Liver (tissue), 9 donors: ENCODE measurements around the gene PDE4D. TPM values are rescaled to one million over a fixed set of nuclear protein-coding genes. Genes with fewer than 3 reads are reported as not detected.

ENCODE experiments used
- DNase-seq: peaks from one replicate; pipeline ENCODE4 v3.0.0-alpha.2; 2017; ENCODE audit warnings: low spot score
- H3K27ac ChIP-seq, 2 donors: one replicate each; pipeline ENCODE4 v1.7.0; 2013; ENCODE audit warnings: inconsistent platforms in 2 of 2, low read length in 2 of 2, control low read depth in 1 of 2, low read depth in 1 of 2, mild to moderate bottlenecking in 1 of 2
- H3K27me3 ChIP-seq, 4 donors: one replicate each; pipeline versions ENCODE4 v1.6.1 to v1.7.0; 2013; ENCODE audit warnings: low read length in 3 of 4, inconsistent platforms in 1 of 4, mild to moderate bottlenecking in 1 of 4, moderate library complexity in 1 of 4; ENCODE audit not compliant: control insufficient read depth in 4 of 4, insufficient read depth in 4 of 4
- H3K36me3 ChIP-seq, 4 donors: one replicate each; pipeline versions ENCODE4 v1.6.1 to v1.7.0; 2013; ENCODE audit warnings: low read length in 3 of 4, mild to moderate bottlenecking in 3 of 4, low read depth in 1 of 4, moderate library complexity in 1 of 4; ENCODE audit not compliant: control insufficient read depth in 4 of 4, insufficient read depth in 3 of 4
- H3K4me1 ChIP-seq, 4 donors: one replicate each; pipeline versions ENCODE4 v1.6.1 to v1.7.0; 2013; ENCODE audit warnings: low read length in 3 of 4, mild to moderate bottlenecking in 3 of 4, moderate library complexity in 1 of 4; ENCODE audit not compliant: control insufficient read depth in 4 of 4, insufficient read depth in 4 of 4
- H3K4me3 ChIP-seq, 3 donors: one replicate each; pipeline versions ENCODE4 v1.6.1 to v1.7.0; 2013; ENCODE audit warnings: low read length in 3 of 3, control low read depth in 1 of 3, low read depth in 1 of 3, mild to moderate bottlenecking in 1 of 3
- H3K9ac ChIP-seq, 2 donors: one replicate each; pipeline ENCODE4 v1.7.0; 2013; ENCODE audit warnings: low read length in 2 of 2, mild to moderate bottlenecking in 2 of 2, moderate library complexity in 2 of 2, control low read depth in 1 of 2, low read depth in 1 of 2
- H3K9me3 ChIP-seq, 4 donors: one replicate each; pipeline versions ENCODE4 v1.6.1 to v1.7.0; 2013; ENCODE audit warnings: low read length in 3 of 4; ENCODE audit not compliant: control insufficient read depth in 4 of 4
- ATF3 ChIP-seq: IDR thresholded peaks from 2 replicates; pipeline ENCODE4 v1.6.1; 2016; ENCODE audit warnings: antibody characterized with exemption
- EGR1 ChIP-seq, 2 donors: IDR thresholded peaks; 2 replicates each; pipeline ENCODE4 v1.6.1; 2016 to 2018; ENCODE audit warnings: antibody characterized with exemption in 2 of 2, low read depth in 2 of 2
- FOXA1 ChIP-seq: IDR thresholded peaks from 2 replicates; pipeline ENCODE4 v1.6.1; 2016; ENCODE audit warnings: antibody characterized with exemption
- FOXA2 ChIP-seq: IDR thresholded peaks from 2 replicates; pipeline ENCODE4 v1.6.1; 2016; ENCODE audit warnings: antibody characterized with exemption
- GABPA ChIP-seq, 2 donors: IDR thresholded peaks in 1 of 2; conservative IDR thresholded peaks in 1 of 2; 2 replicates each; pipeline ENCODE4 v1.6.1; 2016; ENCODE audit warnings: antibody characterized with exemption in 2 of 2, mild to moderate bottlenecking in 1 of 2, moderate library complexity in 1 of 2
- HNF4A ChIP-seq, 2 donors: conservative IDR thresholded peaks; 2 replicates each; pipeline ENCODE4 v1.6.1; 2016; ENCODE audit warnings: antibody characterized with exemption in 2 of 2, mild to moderate bottlenecking in 2 of 2
- HNF4G ChIP-seq: IDR thresholded peaks from 2 replicates; pipeline ENCODE4 v1.6.1; 2016; ENCODE audit warnings: antibody characterized with exemption
- JUND ChIP-seq, 2 donors: IDR thresholded peaks; 2 replicates each; pipeline ENCODE4 v1.6.1; 2016; ENCODE audit warnings: antibody characterized with exemption in 2 of 2
- NR2F2 ChIP-seq: IDR thresholded peaks from 2 replicates; pipeline ENCODE4 v1.6.1; 2016; ENCODE audit warnings: antibody characterized with exemption
- RAD21 ChIP-seq, 2 donors: IDR thresholded peaks; 2 replicates each; pipeline ENCODE4 v1.6.1; 2016; ENCODE audit warnings: antibody characterized with exemption in 2 of 2, mild to moderate bottlenecking in 2 of 2
- RXRA ChIP-seq, 2 donors: IDR thresholded peaks; 2 replicates each; pipeline ENCODE4 v1.6.1; 2017 to 2018; ENCODE audit warnings: antibody characterized with exemption in 2 of 2, mild to moderate bottlenecking in 1 of 2
- SP1 ChIP-seq: IDR thresholded peaks from 2 replicates; pipeline ENCODE4 v1.6.1; 2018; ENCODE audit warnings: antibody characterized with exemption, mild to moderate bottlenecking
- TAF1 ChIP-seq: conservative IDR thresholded peaks from 2 replicates; pipeline ENCODE4 v1.6.1; 2016; ENCODE audit warnings: antibody characterized with exemption, mild to moderate bottlenecking
- YY1 ChIP-seq: IDR thresholded peaks from 2 replicates; pipeline ENCODE4 v1.6.1; 2016; ENCODE audit warnings: antibody characterized with exemption, mild to moderate bottlenecking
- ZBTB33 ChIP-seq: IDR thresholded peaks from 2 replicates; pipeline ENCODE4 v1.6.1; 2016; ENCODE audit warnings: antibody characterized with exemption
- WGBS: extraction: QIAGEN DNeasy Blood & Tissue Kit; methylation state at CpG from one replicate; pipeline ENCODE4 v1.1.7; 2013; 5-methylcytosine and 5-hydroxymethylcytosine counted together
- polyA plus RNA-seq, 2 donors: library from polyadenylated mRNA; stranded (reverse) in 1 of 2; unstranded in 1 of 2; fragments of 200-250 nt in 1 of 2; fragments of >200 nt in 1 of 2; fragmentation: Nextera tagmentation in 1 of 2; extraction: Ambion mirVana in 1 of 2; gene quantifications; one replicate each; pipeline versions ENCODE4 v1.2.1 to v1.2.3, GENCODE V29; 2013 to 2015
- total RNA-seq, 2 donors: library from RNA; depleted of rRNA; stranded (reverse); fragments of >200 nt; gene quantifications; one replicate each; pipeline ENCODE4 v1.2.3, GENCODE V29; 2014
- TF ChIP-seq, protein P1 (sequence below): IDR thresholded peaks from 2 replicates; pipeline ENCODE4 v1.6.1; 2016; ENCODE audit warnings: antibody characterized with exemption
- TF ChIP-seq, protein P2 (sequence below): IDR thresholded peaks from 2 replicates; pipeline ENCODE4 v1.6.1; 2016; ENCODE audit warnings: antibody characterized with exemption, mild to moderate bottlenecking
- TF ChIP-seq, protein P3 (sequence below): fragments of 150-350 bp; IDR thresholded peaks from 2 replicates; pipeline ENCODE4 v1.5.1; 2017; ENCODE audit warnings: improper control_type of control experiment, low read depth, low read length; ENCODE audit not compliant: missing input control
- donor health status: healthy.
- donor health status: healthy.
- donor health status: healthy.
- donor health status: healthy.
- donor health status: healthy.

PDE4D gene
- total and polyA plus RNA-seq, 4 donors, result 0.67 to 11.9 (median 6.5) TPM

DNA sequence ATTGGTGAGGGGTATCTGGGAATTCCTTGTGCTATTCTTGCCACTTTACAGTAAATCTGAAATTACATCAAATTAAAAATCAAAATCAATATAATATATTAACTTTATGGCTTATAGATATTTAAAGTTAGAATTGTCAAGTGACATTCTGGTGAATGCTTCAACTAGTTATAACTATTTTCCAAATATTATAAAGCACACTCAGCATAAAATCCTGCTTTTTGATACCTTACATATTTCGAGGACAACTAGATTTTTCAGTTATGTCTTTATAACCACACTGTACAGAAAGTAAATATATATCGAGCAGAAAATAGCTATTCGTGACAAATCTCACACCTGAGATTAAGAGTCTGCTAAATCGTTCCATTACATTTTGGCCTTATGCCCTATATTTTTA, 210.2 kb downstream of the PDE4D start:
- TF ChIP-seq, protein P1, sequence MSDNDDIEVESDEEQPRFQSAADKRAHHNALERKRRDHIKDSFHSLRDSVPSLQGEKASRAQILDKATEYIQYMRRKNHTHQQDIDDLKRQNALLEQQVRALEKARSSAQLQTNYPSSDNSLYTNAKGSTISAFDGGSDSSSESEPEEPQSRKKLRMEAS, result no peak
- TF ChIP-seq ATF3, result no peak
- no peak for TF ChIP-seq EGR1 (IDR thresholded peaks at IDR 0.05; ENCODE audit: low read depth in 2 of 2)
- no peak for TF ChIP-seq RXRA (IDR thresholded peaks at IDR 0.05)
- no peak for TF ChIP-seq RAD21 (IDR thresholded peaks at IDR 0.05)
- TF ChIP-seq YY1, result no peak
- no peak for TF ChIP-seq HNF4A (conservative IDR thresholded peaks at IDR 0.05)
- TF ChIP-seq HNF4G, result no peak
- TF ChIP-seq GABPA (IDR thresholded peaks at IDR 0.05 in 1 of 2, conservative IDR thresholded peaks at IDR 0.05 in 1 of 2), result no peak
- no peak for TF ChIP-seq JUND (IDR thresholded peaks at IDR 0.05)
- no peak for TF ChIP-seq SP1
- TF ChIP-seq TAF1, result no peak
- 95% methylated on average over 4 of the region's 4 CpGs for WGBS
- Histone ChIP-seq H3K27ac (no peak overlapping the region), H3K36me3 (no peaks in the 10 kb centered on the region), H3K4me3 (no peak overlapping the region), H3K9ac (no peak overlapping the region), H3K4me1 (no peaks in the 10 kb centered on the region), H3K27me3 (no peaks in the 10 kb centered on the region), H3K9me3 (no peaks in the 10 kb centered on the region)
- DNase-seq, result no peak

DNA sequence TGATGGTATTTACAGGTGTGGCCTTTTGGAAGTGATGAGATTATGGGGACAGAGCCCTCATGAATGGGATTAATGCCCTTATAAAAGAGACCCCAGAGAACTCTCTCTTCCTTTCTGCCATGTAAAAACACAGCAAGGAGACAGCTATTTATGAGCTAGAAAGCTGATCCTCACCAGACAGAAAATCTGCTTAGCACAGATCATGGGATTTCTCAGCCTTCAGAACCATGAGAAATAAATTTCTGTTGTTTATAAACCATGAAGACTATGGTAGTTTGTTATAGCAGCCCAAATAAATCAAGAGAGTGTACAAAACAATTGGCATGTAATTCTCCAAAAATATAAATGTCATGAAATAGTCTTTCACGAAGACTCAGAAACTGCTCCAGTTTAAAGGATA, 211.0 kb downstream of the PDE4D start:
- H3K4me3 ChIP-seq, result no peak overlapping the region
- H3K36me3 ChIP-seq, result no peaks in the 10 kb centered on the region
- TF ChIP-seq JUND (IDR thresholded peaks at IDR 0.05) (no peak), SP1 (no peak), FOXA1 (no peak), RXRA (IDR thresholded peaks at IDR 0.05) (no peak), HNF4G (no peak), HNF4A (conservative IDR thresholded peaks at IDR 0.05) (no peak), TAF1 (no peak), YY1 (no peak), NR2F2 (no peak), ZBTB33 (no peak), FOXA2 (no peak), EGR1 (IDR thresholded peaks at IDR 0.05; ENCODE audit: low read depth in 2 of 2) (no peak), ATF3 (no peak), RAD21 (IDR thresholded peaks at IDR 0.05) (no peak)
- TF ChIP-seq, protein P2, sequence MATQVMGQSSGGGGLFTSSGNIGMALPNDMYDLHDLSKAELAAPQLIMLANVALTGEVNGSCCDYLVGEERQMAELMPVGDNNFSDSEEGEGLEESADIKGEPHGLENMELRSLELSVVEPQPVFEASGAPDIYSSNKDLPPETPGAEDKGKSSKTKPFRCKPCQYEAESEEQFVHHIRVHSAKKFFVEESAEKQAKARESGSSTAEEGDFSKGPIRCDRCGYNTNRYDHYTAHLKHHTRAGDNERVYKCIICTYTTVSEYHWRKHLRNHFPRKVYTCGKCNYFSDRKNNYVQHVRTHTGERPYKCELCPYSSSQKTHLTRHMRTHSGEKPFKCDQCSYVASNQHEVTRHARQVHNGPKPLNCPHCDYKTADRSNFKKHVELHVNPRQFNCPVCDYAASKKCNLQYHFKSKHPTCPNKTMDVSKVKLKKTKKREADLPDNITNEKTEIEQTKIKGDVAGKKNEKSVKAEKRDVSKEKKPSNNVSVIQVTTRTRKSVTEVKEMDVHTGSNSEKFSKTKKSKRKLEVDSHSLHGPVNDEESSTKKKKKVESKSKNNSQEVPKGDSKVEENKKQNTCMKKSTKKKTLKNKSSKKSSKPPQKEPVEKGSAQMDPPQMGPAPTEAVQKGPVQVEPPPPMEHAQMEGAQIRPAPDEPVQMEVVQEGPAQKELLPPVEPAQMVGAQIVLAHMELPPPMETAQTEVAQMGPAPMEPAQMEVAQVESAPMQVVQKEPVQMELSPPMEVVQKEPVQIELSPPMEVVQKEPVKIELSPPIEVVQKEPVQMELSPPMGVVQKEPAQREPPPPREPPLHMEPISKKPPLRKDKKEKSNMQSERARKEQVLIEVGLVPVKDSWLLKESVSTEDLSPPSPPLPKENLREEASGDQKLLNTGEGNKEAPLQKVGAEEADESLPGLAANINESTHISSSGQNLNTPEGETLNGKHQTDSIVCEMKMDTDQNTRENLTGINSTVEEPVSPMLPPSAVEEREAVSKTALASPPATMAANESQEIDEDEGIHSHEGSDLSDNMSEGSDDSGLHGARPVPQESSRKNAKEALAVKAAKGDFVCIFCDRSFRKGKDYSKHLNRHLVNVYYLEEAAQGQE, result no peak
- TF ChIP-seq, protein P1, result no peak
- TF ChIP-seq, protein P3, sequence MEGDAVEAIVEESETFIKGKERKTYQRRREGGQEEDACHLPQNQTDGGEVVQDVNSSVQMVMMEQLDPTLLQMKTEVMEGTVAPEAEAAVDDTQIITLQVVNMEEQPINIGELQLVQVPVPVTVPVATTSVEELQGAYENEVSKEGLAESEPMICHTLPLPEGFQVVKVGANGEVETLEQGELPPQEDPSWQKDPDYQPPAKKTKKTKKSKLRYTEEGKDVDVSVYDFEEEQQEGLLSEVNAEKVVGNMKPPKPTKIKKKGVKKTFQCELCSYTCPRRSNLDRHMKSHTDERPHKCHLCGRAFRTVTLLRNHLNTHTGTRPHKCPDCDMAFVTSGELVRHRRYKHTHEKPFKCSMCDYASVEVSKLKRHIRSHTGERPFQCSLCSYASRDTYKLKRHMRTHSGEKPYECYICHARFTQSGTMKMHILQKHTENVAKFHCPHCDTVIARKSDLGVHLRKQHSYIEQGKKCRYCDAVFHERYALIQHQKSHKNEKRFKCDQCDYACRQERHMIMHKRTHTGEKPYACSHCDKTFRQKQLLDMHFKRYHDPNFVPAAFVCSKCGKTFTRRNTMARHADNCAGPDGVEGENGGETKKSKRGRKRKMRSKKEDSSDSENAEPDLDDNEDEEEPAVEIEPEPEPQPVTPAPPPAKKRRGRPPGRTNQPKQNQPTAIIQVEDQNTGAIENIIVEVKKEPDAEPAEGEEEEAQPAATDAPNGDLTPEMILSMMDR, result no peak
- H3K27me3 ChIP-seq, result peaks cover 0 to 2% (median 0%) of the 10 kb centered on the region in 4 donors
- no peaks in the 10 kb centered on the region for H3K4me1 ChIP-seq
- no peak overlapping the region for H3K9ac ChIP-seq
- DNase-seq, result no peak
- no peaks in the 10 kb centered on the region for H3K9me3 ChIP-seq
- no peak overlapping the region for H3K27ac ChIP-seq
- WGBS, result 88% methylated on average over 1 of the region's 1 CpG
